ENCODE measurements around the gene NOP14.

DNA sequence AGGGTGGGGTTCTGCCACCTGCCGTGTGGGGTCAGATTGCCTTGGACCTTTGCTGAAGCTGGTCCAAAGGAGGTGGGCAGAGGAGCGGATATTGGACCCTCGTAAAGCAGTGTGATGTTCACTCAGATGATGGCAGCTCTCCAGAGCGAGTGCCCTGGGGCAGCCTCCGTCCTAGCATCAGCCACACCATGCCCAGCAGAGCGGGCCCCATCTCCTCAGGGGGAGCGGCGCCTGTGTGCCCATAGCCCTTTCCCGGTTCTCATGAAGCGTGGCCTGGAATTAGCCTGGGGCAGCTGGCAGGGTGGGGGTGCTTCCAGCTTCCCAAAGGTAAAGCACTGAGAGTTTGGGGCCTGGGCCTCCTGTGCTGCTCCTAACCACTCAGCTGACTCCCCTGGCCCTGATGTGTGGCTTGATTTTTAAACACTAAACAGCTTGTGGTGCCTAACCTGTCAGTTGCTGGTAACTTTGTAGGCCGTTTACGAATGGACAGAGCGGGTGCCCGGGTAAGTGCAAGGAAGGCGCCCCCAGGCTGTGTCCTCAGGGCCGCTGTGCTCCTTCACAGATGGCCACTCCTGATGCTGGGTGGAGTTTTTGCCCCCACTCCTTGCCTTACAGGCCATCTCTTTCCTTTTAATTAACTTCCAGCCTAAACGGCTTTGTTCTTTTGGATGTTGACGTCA, 36.0 kb downstream of the NOP14 start:
- TF ChIP-seq, protein P1, sequence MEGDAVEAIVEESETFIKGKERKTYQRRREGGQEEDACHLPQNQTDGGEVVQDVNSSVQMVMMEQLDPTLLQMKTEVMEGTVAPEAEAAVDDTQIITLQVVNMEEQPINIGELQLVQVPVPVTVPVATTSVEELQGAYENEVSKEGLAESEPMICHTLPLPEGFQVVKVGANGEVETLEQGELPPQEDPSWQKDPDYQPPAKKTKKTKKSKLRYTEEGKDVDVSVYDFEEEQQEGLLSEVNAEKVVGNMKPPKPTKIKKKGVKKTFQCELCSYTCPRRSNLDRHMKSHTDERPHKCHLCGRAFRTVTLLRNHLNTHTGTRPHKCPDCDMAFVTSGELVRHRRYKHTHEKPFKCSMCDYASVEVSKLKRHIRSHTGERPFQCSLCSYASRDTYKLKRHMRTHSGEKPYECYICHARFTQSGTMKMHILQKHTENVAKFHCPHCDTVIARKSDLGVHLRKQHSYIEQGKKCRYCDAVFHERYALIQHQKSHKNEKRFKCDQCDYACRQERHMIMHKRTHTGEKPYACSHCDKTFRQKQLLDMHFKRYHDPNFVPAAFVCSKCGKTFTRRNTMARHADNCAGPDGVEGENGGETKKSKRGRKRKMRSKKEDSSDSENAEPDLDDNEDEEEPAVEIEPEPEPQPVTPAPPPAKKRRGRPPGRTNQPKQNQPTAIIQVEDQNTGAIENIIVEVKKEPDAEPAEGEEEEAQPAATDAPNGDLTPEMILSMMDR (IDR thresholded peaks at IDR 0.05): no peak
- TF ChIP-seq POLR2A (IDR thresholded peaks at IDR 0.05): no peak

All from lower leg skin (tissue), 3 donors.